RPMI7951 (cell line): Measurements from ENCODE around the gene IL15RA. TPM values are rescaled to one million over a fixed set of nuclear protein-coding genes. Genes with fewer than 3 reads are reported as not detected.
A peak's percentile ranks its signal among the peaks of the same experiment; 100 is the strongest.
"Not testable (repeated sequence)": the region's sequence is repeated elsewhere in the genome, so short reads cannot be mapped to it uniquely, and the experiment has no call there.

Source experiments
- DNase-seq: peaks from one replicate; pipeline ENCODE4 v3.0.0-alpha.2; 2012; ENCODE audit warnings: low read depth
- total RNA-seq: library from RNA; depleted of rRNA; stranded (reverse); fragments of >200 nt; shearing (Covaris generic); gene quantifications from 2 replicates; pipeline ENCODE4 v1.2.3, GENCODE V29; 2014

The IL15RA gene
- total RNA-seq, 1 experiment from 2014 or later: 18.5 TPM

- DNase-seq: no peak
Measured at GRCh38 chr10:5970527-5970926, 6.8 kb downstream of the IL15RA start.

GRCh38 chr10:5970066-5970465 lies 7.3 kb downstream of the IL15RA start:
- DNase-seq: no peak

- no peak for DNase-seq
Measured at GRCh38 chr10:5968681-5969453, 8.5 kb downstream of the IL15RA start.

- DNase-seq: no peak
Measured at GRCh38 chr10:5968037-5968680, 9.2 kb downstream of the IL15RA start.

GRCh38 chr10:5965266-5965665 lies 12.1 kb downstream of the IL15RA start:
- DNase-seq: no peak

GRCh38 chr10:5964736-5965135 lies 12.6 kb downstream of the IL15RA start:
- DNase-seq: no peak

- DNase-seq: no peak
Measured at GRCh38 chr10:5963591-5963990, 13.8 kb downstream of the IL15RA start.

GRCh38 chr10:5963071-5963470 lies 14.3 kb downstream of the IL15RA start:
- DNase-seq: no peak

- not testable (repeated sequence) for DNase-seq
Measured at GRCh38 chr10:5962358-5962940, 14.9 kb downstream of the IL15RA start.

- DNase-seq: no peak
Measured at GRCh38 chr10:5961405-5962100, 15.8 kb downstream of the IL15RA start.

GRCh38 chr10:5960973-5961275 lies 16.4 kb downstream of the IL15RA start:
- not testable (repeated sequence) for DNase-seq

GRCh38 chr10:5960070-5960972 lies 17.0 kb downstream of the IL15RA start:
- DNase-seq: peak; percentile 57

GRCh38 chr10:5959581-5960069 lies 17.7 kb downstream of the IL15RA start:
- no peak for DNase-seq

GRCh38 chr10:5959142-5959541 lies 18.2 kb downstream of the IL15RA start:
- no peak for DNase-seq

- no peak for DNase-seq
Measured at GRCh38 chr10:5958675-5959074, 18.7 kb downstream of the IL15RA start.

GRCh38 chr10:5958077-5958476 lies 19.3 kb downstream of the IL15RA start:
- no peak for DNase-seq

- no peak for DNase-seq
Measured at GRCh38 chr10:5956146-5956936, 21.0 kb downstream of the IL15RA start.

GRCh38 chr10:5953676-5954075 lies 23.7 kb downstream of the IL15RA start:
- no peak for DNase-seq

GRCh38 chr10:5952731-5953385 lies 24.5 kb downstream of the IL15RA start:
- no peak for DNase-seq
